ENCODE results near the gene THRSP. TPM values are rescaled to one million over a fixed set of nuclear protein-coding genes. Genes with fewer than 3 reads are reported as not detected.
"Not testable (repeated sequence)": the region's sequence is repeated elsewhere in the genome, so short reads cannot be mapped to it uniquely, and the experiment has no call there.

The THRSP gene
- total RNA-seq, 6 experiments from 2014 or later, result 3.0 to 92.0 (median 40.1) TPM

DNA sequence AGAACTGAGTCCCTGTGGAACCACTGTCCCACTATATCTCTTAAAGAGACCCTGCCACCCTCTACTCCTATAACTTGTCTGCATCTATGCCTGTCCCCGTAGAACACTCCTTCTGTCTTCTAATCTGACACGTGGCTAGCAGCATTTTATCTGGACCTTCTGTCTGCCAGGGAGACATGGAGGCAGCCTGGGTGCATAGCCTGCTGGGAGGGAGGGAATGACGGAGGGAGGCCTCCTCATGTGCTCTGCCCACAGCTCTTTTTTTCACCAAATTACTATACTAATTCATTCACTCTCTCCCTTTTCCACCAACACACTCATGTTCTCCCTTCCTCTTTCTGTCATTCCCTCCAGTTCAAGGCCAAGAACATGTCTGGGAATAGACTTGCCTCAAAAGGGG is 7.6 kb upstream of the THRSP start:
- TF ChIP-seq, protein P1, sequence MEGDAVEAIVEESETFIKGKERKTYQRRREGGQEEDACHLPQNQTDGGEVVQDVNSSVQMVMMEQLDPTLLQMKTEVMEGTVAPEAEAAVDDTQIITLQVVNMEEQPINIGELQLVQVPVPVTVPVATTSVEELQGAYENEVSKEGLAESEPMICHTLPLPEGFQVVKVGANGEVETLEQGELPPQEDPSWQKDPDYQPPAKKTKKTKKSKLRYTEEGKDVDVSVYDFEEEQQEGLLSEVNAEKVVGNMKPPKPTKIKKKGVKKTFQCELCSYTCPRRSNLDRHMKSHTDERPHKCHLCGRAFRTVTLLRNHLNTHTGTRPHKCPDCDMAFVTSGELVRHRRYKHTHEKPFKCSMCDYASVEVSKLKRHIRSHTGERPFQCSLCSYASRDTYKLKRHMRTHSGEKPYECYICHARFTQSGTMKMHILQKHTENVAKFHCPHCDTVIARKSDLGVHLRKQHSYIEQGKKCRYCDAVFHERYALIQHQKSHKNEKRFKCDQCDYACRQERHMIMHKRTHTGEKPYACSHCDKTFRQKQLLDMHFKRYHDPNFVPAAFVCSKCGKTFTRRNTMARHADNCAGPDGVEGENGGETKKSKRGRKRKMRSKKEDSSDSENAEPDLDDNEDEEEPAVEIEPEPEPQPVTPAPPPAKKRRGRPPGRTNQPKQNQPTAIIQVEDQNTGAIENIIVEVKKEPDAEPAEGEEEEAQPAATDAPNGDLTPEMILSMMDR (IDR thresholded peaks at IDR 0.05), result no peak
- no peak for TF ChIP-seq POLR2A (IDR thresholded peaks at IDR 0.05)
- no peaks in the 10 kb centered on the region for H3K9me3 ChIP-seq

DNA sequence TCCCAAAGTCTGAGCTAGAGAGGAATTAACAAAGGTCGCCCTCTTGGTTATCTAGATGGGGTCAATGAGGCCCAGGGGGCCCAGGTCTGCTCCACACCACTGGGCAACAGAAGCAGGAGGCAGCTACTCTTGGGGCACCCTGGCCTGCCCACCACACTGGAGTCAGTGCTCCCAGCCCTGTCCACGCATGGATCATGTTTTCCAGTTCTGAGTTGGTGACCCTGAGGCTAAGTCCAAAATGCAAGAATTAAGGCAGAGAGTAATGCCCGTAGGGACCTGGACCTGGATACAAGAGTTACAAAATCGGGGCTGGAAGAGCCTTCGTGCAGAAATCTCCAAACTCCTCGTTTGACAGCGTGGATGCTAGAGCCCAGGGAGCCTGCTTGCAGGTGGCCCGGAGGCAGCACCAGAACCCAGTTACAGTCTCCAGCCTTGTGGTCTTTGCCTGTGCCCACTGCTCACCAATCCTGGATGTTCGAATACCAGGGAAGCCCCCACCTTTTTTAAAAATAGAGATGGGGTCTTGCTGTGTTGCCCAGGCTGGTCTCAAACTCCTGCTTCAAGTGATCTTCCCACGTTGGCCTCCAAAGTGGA is 6.1 kb upstream of the THRSP start:
- DNase-seq (peak in 2 of 3 donors; percentile 61 to 77), ATAC-seq (peak; percentile 24 to 67 (median 50))
- H3K9me3 ChIP-seq, result no peaks in the 10 kb centered on the region
- H3K4me1 ChIP-seq, result peaks cover 0 to 62% (median 18%) of the 10 kb centered on the region in 4 donors
- no peak for TF ChIP-seq POLR2A (IDR thresholded peaks at IDR 0.05)
- TF ChIP-seq, protein P1 (IDR thresholded peaks at IDR 0.05), result no peak
- WGBS (ENCODE audit: insufficient coverage, low coverage, low lambda C conversion rate, missing lambda C conversion rate), result 49% methylated on average over 5 of the region's 10 CpGs
- H3K36me3 ChIP-seq, result no peaks in the 10 kb centered on the region
- intact Hi-C loops (cut with DNase I), result no loop called here
- no peak overlapping the region for H3K4me3 ChIP-seq
- no peaks in the 10 kb centered on the region for H3K27me3 ChIP-seq
- peak overlapping the region in 2 of 3 donors; percentile 10 to 68 for H3K27ac ChIP-seq

More for the DNA sequence above, 7.6 kb upstream of the THRSP start:
- H3K36me3 ChIP-seq, result no peaks in the 10 kb centered on the region
- H3K4me1 ChIP-seq, result peaks cover 0 to 48% (median 12%) of the 10 kb centered on the region in 4 donors
- intact Hi-C loops (cut with DNase I), result no loop called here
- H3K27ac ChIP-seq, result peak overlapping the region in 1 of 3 donors; percentile 47
- no peaks in the 10 kb centered on the region for H3K27me3 ChIP-seq
- 60% methylated on average over 3 of the region's 3 CpGs for WGBS (ENCODE audit: insufficient coverage, low coverage, low lambda C conversion rate, missing lambda C conversion rate)
- no peak for ATAC-seq
- no peak for DNase-seq
- H3K4me3 ChIP-seq, result no peak overlapping the region

DNA sequence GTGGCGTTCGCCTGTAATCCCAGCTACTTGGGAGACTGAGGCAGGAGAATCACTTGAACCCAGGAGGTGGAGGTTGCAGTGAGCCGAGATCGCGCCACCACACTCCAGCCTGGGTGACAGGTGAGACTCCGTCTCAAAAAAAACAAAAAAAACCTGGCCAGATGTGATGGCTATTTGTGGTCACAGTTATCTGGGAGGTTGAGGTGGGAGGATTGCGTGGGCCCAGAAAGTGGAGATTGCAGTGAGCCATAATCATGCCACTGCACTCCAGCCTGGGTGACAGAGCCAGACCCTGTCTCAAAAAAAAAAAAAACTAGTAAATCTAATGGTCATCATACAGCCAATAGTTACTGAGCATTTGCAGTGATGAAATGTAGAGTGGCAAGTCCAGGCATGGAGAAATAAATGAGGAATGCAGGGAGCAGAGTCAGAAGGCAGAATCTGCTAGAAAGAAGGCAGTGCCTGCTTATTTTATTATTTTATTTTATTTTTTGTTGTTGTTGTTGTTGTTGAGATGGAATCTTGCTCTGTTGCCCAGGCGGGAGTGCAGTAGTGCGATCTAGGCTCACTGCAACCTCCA is 3.8 kb upstream of the THRSP start:
- Histone ChIP-seq H3K27ac (peak overlapping the region in 1 of 3 donors; percentile 72), H3K4me1 (peaks cover 0 to 67% (median 22%) of the 10 kb centered on the region in 4 donors)
- WGBS (ENCODE audit: insufficient coverage, low coverage, low lambda C conversion rate, missing lambda C conversion rate), result 75% methylated on average over 5 of the region's 9 CpGs
- H3K4me3 ChIP-seq; H3K27me3 ChIP-seq; DNase-seq; ATAC-seq; intact Hi-C loops (cut with DNase I); H3K36me3 ChIP-seq; H3K9me3 ChIP-seq: not testable (repeated sequence)

DNA sequence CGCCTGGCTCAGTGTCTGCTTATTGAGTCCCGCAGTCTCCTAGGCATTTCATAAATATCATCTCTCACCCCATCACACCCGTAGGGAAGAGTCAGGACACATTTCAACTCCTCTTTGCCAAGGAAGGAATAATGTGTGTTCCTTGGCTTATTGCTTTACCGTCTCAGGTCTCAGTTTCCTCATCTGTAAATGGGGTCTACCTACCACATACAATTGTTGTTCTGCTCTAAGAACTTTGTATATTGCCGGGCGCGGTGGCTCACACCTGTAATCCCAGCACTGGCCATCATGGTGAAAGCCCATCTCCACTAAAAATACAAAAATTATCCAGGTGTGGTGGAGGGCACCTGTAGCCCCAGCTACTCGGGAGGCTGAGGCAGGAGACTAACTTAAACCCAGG is 3.1 kb upstream of the THRSP start:
- 61% methylated on average over 5 of the region's 8 CpGs for WGBS (ENCODE audit: insufficient coverage, low coverage, low lambda C conversion rate, missing lambda C conversion rate)
- Histone ChIP-seq H3K36me3 (no peaks in the 10 kb centered on the region), H3K9me3 (no peaks in the 10 kb centered on the region), H3K27me3 (no peaks in the 10 kb centered on the region), H3K4me1 (peaks cover 0 to 61% (median 19%) of the 10 kb centered on the region in 4 donors), H3K27ac (peak overlapping the region in 1 of 3 donors; percentile 72), H3K4me3 (no peak overlapping the region)
- intact Hi-C loops (cut with DNase I), result no loop called here
- TF ChIP-seq POLR2A (IDR thresholded peaks at IDR 0.05), result no peak
- TF ChIP-seq, protein P1 (IDR thresholded peaks at IDR 0.05), result no peak
- ATAC-seq, result no peak
- DNase-seq, result no peak

Data from right lobe of liver (tissue), 6 donors.